HEK293T (cell line): ENCODE measurements around the gene COL6A1.

Experiments
- CTBP1 ChIP-seq: fragments of 450-650 bp; IDR thresholded peaks from 2 replicates; pipeline ENCODE4 v1.6.1; 2016; ENCODE audit warnings: borderline replicate concordance
- FOXM1 ChIP-seq: fragments of 450-650 bp; IDR thresholded peaks from 2 replicates; pipeline ENCODE4 v1.6.1; 2017; ENCODE audit warnings: mild to moderate bottlenecking, borderline replicate concordance
- LEF1 ChIP-seq: fragments of 450-650 bp; IDR thresholded peaks from 2 replicates; pipeline ENCODE4 v1.6.1; 2017; ENCODE audit warnings: mild to moderate bottlenecking, borderline replicate concordance

GRCh38 chr21:46017695-46018094, 36.1 kb downstream of the COL6A1 start:
- TF ChIP-seq LEF1 (no peak), CTBP1 (no peak), FOXM1 (no peak)
